Right cardiac atrium (tissue), 5 donors: Measurements from ENCODE around the gene AVPI1. TPM values are rescaled to one million over a fixed set of nuclear protein-coding genes. Genes with fewer than 3 reads are reported as not detected.

Experiments
- ATAC-seq, 2 donors: fragments of 200-7000 bp; cut with Tn5 transposase; one replicate each; pipeline versions ENCODE4 v1.8.0 to v1.9.1; 2020; ENCODE audit warnings: moderate library complexity in 2 of 2, mild to moderate bottlenecking in 1 of 2
- DNase-seq, 3 donors: peaks; one replicate each; pipeline ENCODE4 v3.0.0-alpha.2; 2020
- H3K27ac ChIP-seq: one replicate; pipeline ENCODE4 v1.5.1; 2013; ENCODE audit warnings: mild to moderate bottlenecking, low read length, control low read depth, moderate library complexity
- H3K27me3 ChIP-seq: one replicate; pipeline ENCODE4 v1.6.1; 2013; ENCODE audit not compliant: control insufficient read depth, insufficient read depth
- H3K4me1 ChIP-seq: one replicate; pipeline ENCODE4 v1.6.1; 2013; ENCODE audit warnings: low read length; ENCODE audit not compliant: control insufficient read depth, insufficient read depth
- H3K4me3 ChIP-seq: one replicate; pipeline ENCODE4 v1.5.1; 2013; ENCODE audit warnings: low read length, control low read depth
- H3K9me3 ChIP-seq: one replicate; pipeline ENCODE4 v1.6.1; 2013; ENCODE audit warnings: low read length; ENCODE audit not compliant: control insufficient read depth
- WGBS: extraction: QIAGEN DNeasy Blood & Tissue Kit; methylation state at CpG from one replicate; pipeline ENCODE4 v1.1.7; 2013; 5-methylcytosine and 5-hydroxymethylcytosine counted together
- intact Hi-C, 4 donors: fragments of 100-400 bp; cut with DNase I; formaldehyde crosslinking; loops; one replicate each; pipeline versions ENCODE4 v1.11.0 to v1.14.0; 2022 to 2023
- long read RNA-seq, 4 donors: library from polyadenylated mRNA; unstranded; transcript quantifications; one replicate each; pipeline ENCODE4 v2.0.0, GENCODE V29; 2020 to 2021
- polyA plus RNA-seq: library from polyadenylated mRNA; stranded (reverse); fragments of 200-250 nt; gene quantifications from one replicate; pipeline ENCODE4 v1.2.3, GENCODE V29; 2013
- total RNA-seq, 4 donors: library from RNA; stranded (reverse); fragmentation: NEBNext Ultra II Directional; extraction: Animal tissue kit (Norgen Biotek cat#: 25700); gene quantifications; one replicate each; pipeline ENCODE4 v1.2.1, GENCODE V29; 2021
- donor health status: healthy with polysubstance abuse.
- donor health status: DM: no; HTN: yes; CAD: no.
- donor health status: DM: no; HTN: no; CAD: no.
- donor health status: DM: no; HTN: yes; CAD: no; lungs with severe emphysema.
- donor health status: DM: yes; HTN: yes; CAD: no.

The AVPI1 gene
- total RNA-seq (10 to 100 TPM; 12.2 to 23.1 (median 15.7) TPM), polyA plus RNA-seq (15.4 TPM)
- long read RNA-seq, donor 1, transcript AVPI1-201 (3 exons, 1,457 nt): major isoform, 43 of 45 reads
- long read RNA-seq, donor 1, partial matches to known transcripts: 2 of 45 reads
- long read RNA-seq, donor 1, other reads (novel, unspliced or antisense): 0 of 45 reads
- long read RNA-seq, donor 2, transcript AVPI1-201 (3 exons, 1,457 nt): major isoform, 22 of 27 reads
- long read RNA-seq, donor 2, partial matches to known transcripts: 5 of 27 reads
- long read RNA-seq, donor 2, other reads (novel, unspliced or antisense): 0 of 27 reads
- long read RNA-seq, donor 3, transcript AVPI1-201 (3 exons, 1,457 nt): major isoform, 88 of 91 reads
- long read RNA-seq, donor 3, partial matches to known transcripts: 1 of 91 reads
- long read RNA-seq, donor 3, other reads (novel, unspliced or antisense): 2 of 91 reads
- long read RNA-seq, donor 4, transcript AVPI1-201 (3 exons, 1,457 nt): major isoform, 11 of 27 reads
- long read RNA-seq, donor 4, partial matches to known transcripts: 3 of 27 reads
- long read RNA-seq, donor 4, other reads (novel, unspliced or antisense): 13 of 27 reads

GRCh38 chr10:97686962-97687784 lies at the start of gene AVPI1:
Gene AVPI1, minus strand, starts transcription at chr10:97687241. Its CDS starts 7,336 bp downstream, at chr10:97679905.
- H3K27ac ChIP-seq: peak within 1 kb of the TSS; percentile 87
- DNase-seq (peak; percentile 98 to 99 (median 99)), ATAC-seq (peak; percentile 96)
- intact Hi-C loops: no loop called here
- WGBS: under 1% methylated on average over 78 of the region's 78 CpGs
- no peaks in the 10 kb centered on the region for H3K9me3 ChIP-seq
- H3K27me3 ChIP-seq: no peaks in the 10 kb centered on the region
- peaks cover 17% of the 10 kb centered on the region for H3K4me1 ChIP-seq
- peak within 1 kb of the TSS; percentile 57 for H3K4me3 ChIP-seq

- H3K9me3 ChIP-seq: no peaks in the 10 kb centered on the region
- H3K4me3 ChIP-seq: no peak overlapping the region
- intact Hi-C loops: loop anchor here in 2 of 4 donors (10.0 kb wide), 1 partner anchor 62 kb away; no protein-coding TSS in a partner anchor
- no peak for DNase-seq
- 68% methylated on average over 13 of the region's 13 CpGs for WGBS
- no peak overlapping the region for H3K27ac ChIP-seq
- peaks cover 4% of the 10 kb centered on the region for H3K4me1 ChIP-seq
- no peaks in the 10 kb centered on the region for H3K27me3 ChIP-seq
- peak; percentile 24 to 31 for ATAC-seq
These were observed 49.4 kb upstream of the AVPI1 start for GRCh38 chr10:97736403-97736901.

GRCh38 chr10:97734021-97734420 lies 47.0 kb upstream of the AVPI1 start:
- ATAC-seq: no peak
- WGBS: 79% methylated on average over 6 of the region's 6 CpGs
- intact Hi-C loops: loop anchor here in 3 of 4 donors (5.0 to 10.0 kb wide), 2 partner anchors 57 to 59 kb away; no protein-coding TSS in a partner anchor

GRCh38 chr10:97733256-97733655 lies 46.2 kb upstream of the AVPI1 start:
- no peak overlapping the region for H3K27ac ChIP-seq
- H3K27me3 ChIP-seq: no peaks in the 10 kb centered on the region
- no peak overlapping the region for H3K4me3 ChIP-seq
- intact Hi-C loops: loop anchor here in 3 of 4 donors (5.0 to 10.0 kb wide), 2 partner anchors 56 to 58 kb away; no protein-coding TSS in a partner anchor
- no peak for ATAC-seq
- DNase-seq: no peak
- peaks cover 1% of the 10 kb centered on the region for H3K4me1 ChIP-seq
- no peaks in the 10 kb centered on the region for H3K9me3 ChIP-seq
- WGBS: 84% methylated on average over 5 of the region's 5 CpGs

More at GRCh38 chr10:97734021-97734420, 47.0 kb upstream of the AVPI1 start:
- no peaks in the 10 kb centered on the region for H3K27me3 ChIP-seq
- peaks cover 4% of the 10 kb centered on the region for H3K4me1 ChIP-seq
- DNase-seq: no peak
- H3K9me3 ChIP-seq: no peaks in the 10 kb centered on the region
- no peak overlapping the region for H3K27ac ChIP-seq
- no peak overlapping the region for H3K4me3 ChIP-seq

GRCh38 chr10:97732052-97732359 lies 45.0 kb upstream of the AVPI1 start:
- DNase-seq: no peak
- intact Hi-C loops: loop anchor here in 3 of 4 donors (5.0 to 10.0 kb wide), 2 partner anchors 55 to 57 kb away; no protein-coding TSS in a partner anchor
- no peaks in the 10 kb centered on the region for H3K4me1 ChIP-seq
- no peaks in the 10 kb centered on the region for H3K27me3 ChIP-seq
- H3K4me3 ChIP-seq: no peak overlapping the region
- no peak for ATAC-seq
- H3K9me3 ChIP-seq: no peaks in the 10 kb centered on the region
- no peak overlapping the region for H3K27ac ChIP-seq
- WGBS: 70% methylated on average over 4 of the region's 4 CpGs

- intact Hi-C loops: loop anchor here (2.0 to 10.0 kb wide), 4 partner anchors 31 to 57 kb away; no protein-coding TSS in a partner anchor
- Histone ChIP-seq H3K4me3 (no peak overlapping the region), H3K27me3 (no peaks in the 10 kb centered on the region), H3K4me1 (no peaks in the 10 kb centered on the region), H3K27ac (no peak overlapping the region), H3K9me3 (no peaks in the 10 kb centered on the region)
- DNase-seq: peak in 2 of 3 donors; percentile 54 to 71
- WGBS: 58% methylated on average over 9 of the region's 9 CpGs
- peak; percentile 65 to 67 for ATAC-seq
These were observed 44.5 kb upstream of the AVPI1 start for GRCh38 chr10:97731346-97732051.

- no peaks in the 10 kb centered on the region for H3K4me1 ChIP-seq
- no peak overlapping the region for H3K27ac ChIP-seq
- intact Hi-C loops: no loop called here
- no peak for DNase-seq
- ATAC-seq: no peak
- H3K27me3 ChIP-seq: no peaks in the 10 kb centered on the region
- H3K4me3 ChIP-seq: no peak overlapping the region
- 93% methylated on average over 5 of the region's 5 CpGs for WGBS
- H3K9me3 ChIP-seq: no peaks in the 10 kb centered on the region
These were observed 42.0 kb upstream of the AVPI1 start for GRCh38 chr10:97729014-97729413.

- Histone ChIP-seq H3K4me1 (no peaks in the 10 kb centered on the region), H3K9me3 (no peaks in the 10 kb centered on the region), H3K27me3 (no peaks in the 10 kb centered on the region), H3K4me3 (peak overlapping the region; percentile 1), H3K27ac (no peak overlapping the region)
- intact Hi-C loops: no loop called here
- peak; percentile 50 to 61 for ATAC-seq
- WGBS: 43% methylated on average over 8 of the region's 8 CpGs
- no peak for DNase-seq
These were observed 39.7 kb upstream of the AVPI1 start for GRCh38 chr10:97726636-97727178.

- no peaks in the 10 kb centered on the region for H3K9me3 ChIP-seq
- H3K4me1 ChIP-seq: no peaks in the 10 kb centered on the region
- H3K27ac ChIP-seq: no peak overlapping the region
- no peaks in the 10 kb centered on the region for H3K27me3 ChIP-seq
- ATAC-seq (no peak), DNase-seq (peak in 1 of 3 donors; percentile 56)
- intact Hi-C loops: no loop called here
- 59% methylated on average over 5 of the region's 5 CpGs for WGBS
- H3K4me3 ChIP-seq: no peak overlapping the region
These were observed 37.4 kb upstream of the AVPI1 start for GRCh38 chr10:97724341-97724941.

GRCh38 chr10:97723001-97723400 lies 36.0 kb upstream of the AVPI1 start:
- Histone ChIP-seq H3K27ac (no peak overlapping the region), H3K9me3 (no peaks in the 10 kb centered on the region), H3K27me3 (no peaks in the 10 kb centered on the region), H3K4me3 (no peak overlapping the region), H3K4me1 (peaks cover 10% of the 10 kb centered on the region)
- no peak for ATAC-seq
- no peak for DNase-seq
- intact Hi-C loops: no loop called here
- 86% methylated on average over 3 of the region's 3 CpGs for WGBS
